Stimulated activated effector memory CD8-positive, alpha-beta T cell treated with anti-CD3 and anti-CD28 coated beads, Interleukin-12 subunit alpha, Interleukin-12 subunit beta, amount 100 ng/mL, for 72 hours (primary cell): ENCODE data around the gene RPL31.

Source experiments
- ATAC-seq: fragments of 150-1000 bp; cut with Tn5 transposase; 2 replicates; pipeline ENCODE4 v1.10.0; 2021
- DNase-seq, 2 donors: peaks; one replicate each; pipeline ENCODE4 v3.0.0; 2021 to 2022; ENCODE audit warnings: low spot score in 2 of 2
- H3K27ac Mint-ChIP-seq: one replicate; pipeline ENCODE4 v1.8.0; 2022; ENCODE audit warnings: mild to moderate bottlenecking, mixed read lengths
- H3K36me3 Mint-ChIP-seq: one replicate; pipeline ENCODE4 v1.8.0; 2022; ENCODE audit warnings: mild to moderate bottlenecking, mixed read lengths
- H3K4me1 Mint-ChIP-seq: one replicate; pipeline ENCODE4 v1.8.0; 2022; ENCODE audit warnings: mixed read lengths
- H3K4me3 Mint-ChIP-seq: one replicate; pipeline ENCODE4 v1.8.0; 2022; ENCODE audit warnings: mild to moderate bottlenecking, mixed read lengths
- H3K9me3 Mint-ChIP-seq: one replicate; pipeline ENCODE4 v1.8.0; 2022; ENCODE audit warnings: mixed read lengths

Gene RPL31

GRCh38 chr2:101023327-101024107, 21.4 kb downstream of the RPL31 start:
- ATAC-seq (no peak), DNase-seq (no peak)
- Mint-ChIP-seq H3K27ac (no peak overlapping the region), H3K36me3 (peaks cover 19% of the 10 kb centered on the region), H3K4me3 (no peak overlapping the region), H3K4me1 (no peaks in the 10 kb centered on the region), H3K9me3 (no peaks in the 10 kb centered on the region)

DNA sequence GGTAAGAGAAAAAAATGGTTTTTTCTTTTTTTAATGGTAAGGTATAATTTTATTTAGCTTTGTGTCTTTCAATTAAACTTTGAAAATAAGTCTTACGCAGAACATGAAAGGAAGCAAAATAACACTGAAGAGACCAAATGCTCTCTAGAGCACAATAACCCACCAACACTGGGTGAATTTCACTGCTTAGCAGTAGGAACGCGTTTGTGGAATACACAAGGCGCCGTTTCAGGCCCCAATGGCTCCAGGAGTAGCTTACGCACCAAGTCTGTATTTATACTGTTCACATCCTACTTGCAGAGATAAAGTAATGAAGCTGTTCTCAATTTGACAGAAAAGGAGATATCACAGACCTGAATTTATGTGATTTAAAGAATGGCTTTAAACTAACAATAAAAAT, 23.5 kb downstream of the RPL31 start:
- H3K4me1 Mint-ChIP-seq = no peaks in the 10 kb centered on the region
- no peaks in the 10 kb centered on the region for H3K9me3 Mint-ChIP-seq
- no peak overlapping the region for H3K27ac Mint-ChIP-seq
- no peak overlapping the region for H3K4me3 Mint-ChIP-seq
- ATAC-seq = no peak
- peaks cover 5% of the 10 kb centered on the region for H3K36me3 Mint-ChIP-seq
- DNase-seq = no peak

GRCh38 chr2:101026253-101026701, 24.2 kb downstream of the RPL31 start:
- no peaks in the 10 kb centered on the region for H3K4me1 Mint-ChIP-seq
- no peak for DNase-seq
- no peaks in the 10 kb centered on the region for H3K9me3 Mint-ChIP-seq
- H3K36me3 Mint-ChIP-seq = peaks cover under 1% of the 10 kb centered on the region
- no peak overlapping the region for H3K27ac Mint-ChIP-seq
- ATAC-seq = no peak
- no peak overlapping the region for H3K4me3 Mint-ChIP-seq

- H3K4me3 Mint-ChIP-seq = no peak overlapping the region
- no peaks in the 10 kb centered on the region for H3K36me3 Mint-ChIP-seq
These were observed 24.9 kb downstream of the RPL31 start for GRCh38 chr2:101026923-101027469.

GRCh38 chr2:101027852-101028251, 25.8 kb downstream of the RPL31 start:
- no peaks in the 10 kb centered on the region for H3K9me3 Mint-ChIP-seq
- no peak overlapping the region for H3K4me3 Mint-ChIP-seq
- H3K27ac Mint-ChIP-seq = no peak overlapping the region
- no peaks in the 10 kb centered on the region for H3K36me3 Mint-ChIP-seq
- DNase-seq (no peak), ATAC-seq (no peak)
- H3K4me1 Mint-ChIP-seq = no peaks in the 10 kb centered on the region

More at GRCh38 chr2:101026923-101027469, 24.9 kb downstream of the RPL31 start:
- Mint-ChIP-seq H3K4me1 (no peaks in the 10 kb centered on the region), H3K27ac (no peak overlapping the region), H3K9me3 (no peaks in the 10 kb centered on the region)
- DNase-seq (no peak), ATAC-seq (no peak)

- H3K9me3 Mint-ChIP-seq = no peaks in the 10 kb centered on the region
- no peaks in the 10 kb centered on the region for H3K4me1 Mint-ChIP-seq
- no peaks in the 10 kb centered on the region for H3K36me3 Mint-ChIP-seq
- ATAC-seq (no peak), DNase-seq (no peak)
- H3K4me3 Mint-ChIP-seq = no peak overlapping the region
- H3K27ac Mint-ChIP-seq = no peak overlapping the region
These were observed 28.9 kb downstream of the RPL31 start for GRCh38 chr2:101030866-101031554.

- no peak overlapping the region for H3K4me3 Mint-ChIP-seq
- H3K36me3 Mint-ChIP-seq = no peaks in the 10 kb centered on the region
- DNase-seq = no peak
- H3K27ac Mint-ChIP-seq = no peak overlapping the region
- no peak for ATAC-seq
- no peaks in the 10 kb centered on the region for H3K4me1 Mint-ChIP-seq
- H3K9me3 Mint-ChIP-seq = no peaks in the 10 kb centered on the region
These were observed 30.1 kb downstream of the RPL31 start for GRCh38 chr2:101032084-101032776.

- ATAC-seq (no peak), DNase-seq (no peak)
- Mint-ChIP-seq H3K4me3 (no peak overlapping the region), H3K27ac (no peak overlapping the region), H3K4me1 (no peaks in the 10 kb centered on the region), H3K9me3 (no peaks in the 10 kb centered on the region), H3K36me3 (no peaks in the 10 kb centered on the region)
These were observed 34.5 kb downstream of the RPL31 start for GRCh38 chr2:101036562-101036961.

DNA sequence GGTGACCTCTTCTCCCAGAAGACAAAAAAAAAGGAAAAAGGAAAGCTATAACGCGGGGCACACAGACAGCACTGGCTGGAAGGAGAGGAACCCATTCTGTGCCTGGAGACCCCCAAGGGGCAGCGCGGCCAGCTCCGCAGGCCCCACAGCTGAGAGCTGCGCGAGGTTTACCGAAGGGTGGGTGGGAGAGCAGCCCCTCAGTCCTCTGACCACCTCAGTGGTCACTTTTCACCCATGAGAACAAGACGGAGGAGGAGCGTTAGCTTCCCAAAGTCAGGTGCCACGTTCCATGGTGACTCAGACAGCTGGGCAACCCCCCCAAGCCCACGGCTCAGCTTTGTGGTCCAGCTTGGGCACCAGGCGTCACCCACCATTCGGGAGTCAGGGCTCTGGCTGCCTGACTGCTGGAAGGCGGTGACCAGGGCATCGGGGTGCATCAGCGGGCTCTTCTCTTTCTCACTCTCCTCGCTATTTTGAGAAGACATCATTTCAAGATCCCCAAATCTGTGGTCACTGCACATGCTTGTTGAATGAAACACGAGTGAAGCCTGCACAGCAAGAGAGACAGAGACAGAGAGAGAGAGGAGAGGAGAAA, 35.2 kb downstream of the RPL31 start:
- Mint-ChIP-seq H3K9me3 (no peaks in the 10 kb centered on the region), H3K4me1 (no peaks in the 10 kb centered on the region), H3K27ac (no peak overlapping the region), H3K36me3 (no peaks in the 10 kb centered on the region), H3K4me3 (no peak overlapping the region)
- ATAC-seq = no peak
- DNase-seq = no peak

- no peaks in the 10 kb centered on the region for H3K36me3 Mint-ChIP-seq
- H3K4me3 Mint-ChIP-seq = no peak overlapping the region
- H3K9me3 Mint-ChIP-seq = no peaks in the 10 kb centered on the region
- H3K27ac Mint-ChIP-seq = no peak overlapping the region
- DNase-seq (peak in 1 of 2 donors; percentile 55), ATAC-seq (no peak)
- H3K4me1 Mint-ChIP-seq = no peaks in the 10 kb centered on the region
These were observed 36.6 kb downstream of the RPL31 start for GRCh38 chr2:101038455-101039255.

DNA sequence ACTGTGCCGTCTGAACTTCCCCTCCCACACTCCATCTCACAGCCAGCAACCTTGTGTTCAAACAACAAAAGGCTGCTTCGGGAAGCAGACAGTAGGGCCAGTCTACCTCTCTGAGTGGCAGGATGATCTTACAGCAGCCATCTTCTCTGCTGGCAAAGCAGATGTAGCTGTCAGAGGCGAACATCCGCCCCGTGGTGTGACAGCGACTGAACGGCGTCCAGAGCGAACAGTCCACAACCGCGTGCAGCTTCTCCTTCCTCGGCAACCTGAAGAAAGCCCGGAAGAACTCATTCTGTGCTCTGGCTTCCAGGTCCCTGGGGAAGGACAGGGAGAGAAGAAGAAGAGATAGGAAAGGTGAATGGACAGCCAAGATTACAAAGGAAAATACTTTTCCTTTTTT, 38.0 kb downstream of the RPL31 start:
- Mint-ChIP-seq H3K36me3 (no peaks in the 10 kb centered on the region), H3K9me3 (no peaks in the 10 kb centered on the region), H3K27ac (no peak overlapping the region), H3K4me1 (no peaks in the 10 kb centered on the region), H3K4me3 (no peak overlapping the region)
- no peak for ATAC-seq
- DNase-seq = no peak

- Mint-ChIP-seq H3K36me3 (no peaks in the 10 kb centered on the region), H3K27ac (no peak overlapping the region), H3K4me3 (no peak overlapping the region)
These were observed 38.7 kb downstream of the RPL31 start for GRCh38 chr2:101040761-101041160.

GRCh38 chr2:101041413-101041812, 39.3 kb downstream of the RPL31 start:
- Mint-ChIP-seq H3K36me3 (no peaks in the 10 kb centered on the region), H3K4me3 (no peak overlapping the region), H3K27ac (no peak overlapping the region), H3K9me3 (no peaks in the 10 kb centered on the region), H3K4me1 (no peaks in the 10 kb centered on the region)
- no peak for ATAC-seq
- no peak for DNase-seq

More at GRCh38 chr2:101040761-101041160, 38.7 kb downstream of the RPL31 start:
- DNase-seq (no peak), ATAC-seq (no peak)
- Mint-ChIP-seq H3K9me3 (no peaks in the 10 kb centered on the region), H3K4me1 (no peaks in the 10 kb centered on the region)

- no peaks in the 10 kb centered on the region for H3K9me3 Mint-ChIP-seq
- no peak for ATAC-seq
- no peak overlapping the region for H3K27ac Mint-ChIP-seq
These were observed 43.2 kb downstream of the RPL31 start for GRCh38 chr2:101045330-101045729.

More at GRCh38 chr2:101045330-101045729, 43.2 kb downstream of the RPL31 start:
- no peak for DNase-seq
- Mint-ChIP-seq H3K4me3 (no peak overlapping the region), H3K4me1 (no peaks in the 10 kb centered on the region), H3K36me3 (no peaks in the 10 kb centered on the region)
